K562 (cell line): ENCODE measurements around the gene YAP1. TPM values are rescaled to one million over a fixed set of nuclear protein-coding genes. Genes with fewer than 3 reads are reported as not detected.

ENCODE experiments used
- ATAC-seq: fragments of 200-7000 bp; cut with Tn5 transposase; 3 replicates; pipeline ENCODE4 v1.9.1; 2020; ENCODE audit warnings: moderate library complexity
- BruUV-seq: library from RNA; stranded (reverse); fragments of 400-500 nt; replicated peaks from 2 replicates; lab custom pipeline; 2021; lab: Mats Ljungman, UMichigan
- CTCF ChIA-PET: fragments of 300-600 bp; formaldehyde crosslinking; extraction: SDS; loops from one replicate; lab custom pipeline; 2021; ENCODE audit warnings: low intra/inter-chr PET ratio; lab: Yijun Ruan, JAX
- POLR2A ChIA-PET: fragments of 300-600, 350-650 bp; sonication (Branson Sonifier 250); formaldehyde crosslinking; extraction: SDS; loops from one replicate; lab custom pipeline; 2021; ENCODE audit warnings: antibody characterized with exemption, inconsistent platforms; lab: Yijun Ruan, JAX
- DNase-seq, 4 experiments: peaks; one replicate each; pipeline versions ENCODE4 v3.0.0 to v3.0.0-alpha.2; 2011 to 2018; ENCODE audit warnings: low spot score in 3 of 4, mixed read lengths in 3 of 4; ENCODE audit errors: extremely low read depth in 1 of 4
- FAIRE-seq: peaks from 2 replicates; lab custom pipeline; 2011; peaks lifted over from hg19 to GRCh38; lab: Jason Lieb, UNC
- H2AFZ ChIP-seq: 2 replicates; pipeline ENCODE4 v1.6.0; 2011; ENCODE audit warnings: low read depth, low read length, control low read depth, inconsistent platforms
- H3K27ac ChIP-seq: fragments of 200-600 bp; 3 replicates; pipeline ENCODE4 v1.8.0; 2011; ENCODE audit warnings: low read depth, mild to moderate bottlenecking, control low read depth, inconsistent platforms, low read length, moderate library complexity, mixed read lengths; ENCODE audit errors: extremely low read depth
- H3K27me3 ChIP-seq, 2 experiments: fragments of 300-600 bp in 1 of 2; 2 replicates in 1 of 2; 3 replicates in 1 of 2; pipeline versions ENCODE4 v1.6.0 to v1.8.0; 2011; ENCODE audit warnings: inconsistent platforms in 2 of 2, low read length in 2 of 2, mild to moderate bottlenecking in 1 of 2, mixed read lengths in 1 of 2, moderate library complexity in 1 of 2; ENCODE audit not compliant: control insufficient read depth in 2 of 2, insufficient read depth in 2 of 2
- H3K36me3 ChIP-seq: fragments of 300-600 bp; 3 replicates; pipeline ENCODE4 v1.8.0; 2011; ENCODE audit warnings: mild to moderate bottlenecking, low read length, inconsistent platforms; ENCODE audit not compliant: control insufficient read depth, insufficient read depth
- H3K4me1 ChIP-seq, 2 experiments: fragments of 200-600 bp in 1 of 2; replicated peaks in 1 of 2; 2 replicates in 1 of 2; 3 replicates in 1 of 2; pipeline versions ENCODE4 v1.5.1 to v1.8.0; 2011; ENCODE audit warnings: inconsistent platforms in 2 of 2, low read length in 2 of 2, mild to moderate bottlenecking in 1 of 2, mixed read lengths in 1 of 2, moderate library complexity in 1 of 2; ENCODE audit not compliant: control insufficient read depth in 2 of 2, insufficient read depth in 2 of 2
- H3K4me2 ChIP-seq: 2 replicates; pipeline ENCODE4 v1.6.1; 2011; ENCODE audit warnings: low read length, control low read depth, inconsistent platforms, mixed read lengths; ENCODE audit not compliant: insufficient read depth
- H3K4me3 ChIP-seq: fragments of 200-600 bp; sonication (generic), shearing (Covaris generic); 2 replicates; pipeline ENCODE4 v1.5.1; 2016; ENCODE audit warnings: control low read depth, inconsistent platforms
- H3K79me2 ChIP-seq: fragments of 200-600 bp; 3 replicates; pipeline ENCODE4 v1.8.0; 2011; ENCODE audit warnings: low read length, inconsistent platforms; ENCODE audit not compliant: control insufficient read depth, insufficient read depth
- H3K9ac ChIP-seq, 2 experiments: 2 replicates each; pipeline versions ENCODE4 v1.6.0 to v1.6.1; 2011; ENCODE audit warnings: low read depth in 2 of 2, low read length in 2 of 2, control low read depth in 1 of 2, inconsistent platforms in 1 of 2, mild to moderate bottlenecking in 1 of 2, mixed read lengths in 1 of 2; ENCODE audit not compliant: insufficient read depth in 1 of 2
- H3K9me1 ChIP-seq: one replicate; pipeline ENCODE4 v1.6.0; 2011; ENCODE audit warnings: inconsistent platforms, mild to moderate bottlenecking, low read length, moderate library complexity; ENCODE audit not compliant: control insufficient read depth, insufficient read depth
- H3K9me3 ChIP-seq: replicated peaks from 2 replicates; pipeline ENCODE4 v1.5.1; 2011; ENCODE audit warnings: low read depth, low read length, inconsistent platforms; ENCODE audit not compliant: control insufficient read depth, insufficient read depth
- H4K20me1 ChIP-seq: replicated peaks from 2 replicates; pipeline ENCODE4 v1.6.1; 2011; ENCODE audit warnings: low read length, inconsistent platforms, mixed read lengths; ENCODE audit not compliant: control insufficient read depth, insufficient read depth
- BCL6 ChIP-seq: fragments of 250-450 bp; sonication (Bioruptor Pico); IDR thresholded peaks from 2 replicates; pipeline ENCODE4 v1.4.0; 2020
- HDAC3 ChIP-seq: fragments of 450-650 bp; IDR thresholded peaks from 2 replicates; pipeline ENCODE4 v1.6.1; 2018; ENCODE audit warnings: borderline replicate concordance, mild to moderate bottlenecking, moderate library complexity; ENCODE audit not compliant: partially characterized antibody
- SIX5 ChIP-seq, 2 experiments: IDR thresholded peaks; 2 replicates each; pipeline ENCODE4 v1.6.1; 2011; ENCODE audit warnings: low read length in 2 of 2, borderline replicate concordance in 1 of 2, low read depth in 1 of 2, mild to moderate bottlenecking in 1 of 2, moderate library complexity in 1 of 2; ENCODE audit not compliant: insufficient read depth in 1 of 2
- TBL1XR1 ChIP-seq, 2 experiments: IDR thresholded peaks; 2 replicates each; pipeline ENCODE4 v1.6.1; 2012; ENCODE audit warnings: improper control_type of control experiment in 2 of 2, low read length in 2 of 2, mild to moderate bottlenecking in 1 of 2
- ZNF436 ChIP-seq: fragments of 250-450, 450-650 bp; sonication (Bioruptor Pico); formaldehyde crosslinking; IDR thresholded peaks from 2 replicates; pipeline ENCODE4 v1.7.0; 2020; ENCODE audit warnings: mild to moderate bottlenecking
- WGBS: fragments of 100-300 bp; shearing (Covaris generic); methylation state at CpG from one replicate; pipeline ENCODE4 v1.1.6; 2016; ENCODE audit warnings: low coverage, mixed read lengths; ENCODE audit not compliant: insufficient coverage; ENCODE audit errors: missing lambda C conversion rate; 5-methylcytosine and 5-hydroxymethylcytosine counted together
- in situ Hi-C: fragments of 300-500 bp; cut with MboI; formaldehyde crosslinking; loops from 4 replicates; pipeline ENCODE4 v1.15.0; 2018; ENCODE audit warnings: inconsistent platforms, mixed read lengths
- intact Hi-C: fragments of 100-400 bp; cut with micrococcal nuclease; formaldehyde crosslinking; loops from 2 replicates; pipeline ENCODE4 v1.14.2; 2022
- polyA plus RNA-seq, 8 experiments: library from polyadenylated mRNA; depleted of rRNA in 4 of 8; stranded (reverse) in 5 of 8; unstranded in 3 of 8; fragments of >200 nt; fragmentation: Nextera tagmentation in 2 of 8; fragmentation: Illumina TruSeq in 1 of 8; extraction: Ambion mirVana in 2 of 8; extraction: Trizol in 1 of 8; gene quantifications; 2 replicates each; pipeline versions ENCODE4 v1.2.1 to v1.2.3, GENCODE V29; 2011 to 2014; ENCODE audit warnings: inconsistent platforms in 1 of 8, missing spikeins in 1 of 8
- total RNA-seq, 7 experiments: library from RNA; depleted of rRNA in 6 of 7; stranded (reverse); fragments of >200 nt in 6 of 7; fragmentation: Illumina TruSeq in 2 of 7; extraction: Trizol in 2 of 7; gene quantifications; 2 replicates each; pipeline versions ENCODE4 v1.2.1 to v1.2.3, GENCODE V29; 2011 to 2021; ENCODE audit warnings: low replicate concordance in 1 of 7
- TF ChIP-seq, protein P1 (sequence below): sonication (generic); formaldehyde crosslinking; IDR thresholded peaks from 2 replicates; pipeline ENCODE4 v1.8.0; 2023; ENCODE audit warnings: missing genetic modification reagents, mild to moderate bottlenecking, borderline replicate concordance

YAP1 gene
- total and polyA plus RNA-seq, 9 of the 15 experiments (the other 6 are each of a cell fraction or from before 2014, with no cell fraction given): 0.18 TPM; not detected in 8

DNA sequence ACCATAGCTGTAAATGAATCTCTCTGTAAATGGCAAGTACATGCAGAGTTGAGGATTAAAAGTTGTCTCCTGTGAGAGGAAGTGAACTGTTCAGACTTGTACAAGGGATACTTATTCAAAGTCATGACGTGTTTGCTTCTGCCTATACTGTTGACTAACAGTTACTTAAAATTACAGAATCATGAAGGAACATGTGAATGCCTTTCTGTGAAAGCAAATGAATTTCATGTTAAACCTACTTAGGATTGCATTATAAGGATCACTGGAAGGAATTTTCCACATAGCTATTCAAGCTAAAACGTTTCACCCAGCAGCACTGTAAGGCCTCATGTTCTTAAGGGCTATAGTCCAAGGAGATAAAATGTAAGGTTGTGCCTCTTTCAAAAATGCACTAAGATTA, 113.6 kb downstream of the YAP1 start:
- H3K36me3 ChIP-seq: no peaks in the 10 kb centered on the region
- ATAC-seq (no peak), FAIRE-seq (no peak), DNase-seq (no peak)
- no peaks in the 10 kb centered on the region for H3K9me1 ChIP-seq
- no peak overlapping the region for H3K9ac ChIP-seq
- peaks cover 2 to 4% of the 10 kb centered on the region in 2 experiments; a peak in 1 of 5 replicates for H3K27me3 ChIP-seq
- intact Hi-C loops (no loop called here), in situ Hi-C loops (no loop called here)
- H3K27ac ChIP-seq: no peak overlapping the region
- H3K4me2 ChIP-seq: no peak overlapping the region
- no peaks in the 10 kb centered on the region; a peak in 1 of 5 replicates for H3K4me1 ChIP-seq
- ChIA-PET POLR2A (interaction anchor here (1.1 kb wide), 1 partner anchor 33 kb away, joined by 3 read pairs; no protein-coding TSS in a partner anchor), CTCF (no interaction called here)
- 5% methylated on average over 2 of the region's 2 CpGs for WGBS
- no peaks in the 10 kb centered on the region for H3K79me2 ChIP-seq
- H3K9me3 ChIP-seq: no peaks in the 10 kb centered on the region
- no TSS peak for BruUV-seq
- H4K20me1 ChIP-seq: no peaks in the 10 kb centered on the region
- H3K4me3 ChIP-seq: no peak overlapping the region
- no peak overlapping the region for H2AFZ ChIP-seq
- TF ChIP-seq ZNF436 (CRISPR knock-in tag) (no peak), HDAC3 (no peak), TBL1XR1 (IDR thresholded peaks at IDR 0.05; ENCODE audit: low read length in 2 of 2) (no peak), SIX5 (IDR thresholded peaks at IDR 0.05; ENCODE audit: borderline replicate concordance in 1 of 2, insufficient read depth in 1 of 2, low read depth in 1 of 2, low read length in 2 of 2) (no peak), BCL6 (no peak)
- TF ChIP-seq, protein P1, sequence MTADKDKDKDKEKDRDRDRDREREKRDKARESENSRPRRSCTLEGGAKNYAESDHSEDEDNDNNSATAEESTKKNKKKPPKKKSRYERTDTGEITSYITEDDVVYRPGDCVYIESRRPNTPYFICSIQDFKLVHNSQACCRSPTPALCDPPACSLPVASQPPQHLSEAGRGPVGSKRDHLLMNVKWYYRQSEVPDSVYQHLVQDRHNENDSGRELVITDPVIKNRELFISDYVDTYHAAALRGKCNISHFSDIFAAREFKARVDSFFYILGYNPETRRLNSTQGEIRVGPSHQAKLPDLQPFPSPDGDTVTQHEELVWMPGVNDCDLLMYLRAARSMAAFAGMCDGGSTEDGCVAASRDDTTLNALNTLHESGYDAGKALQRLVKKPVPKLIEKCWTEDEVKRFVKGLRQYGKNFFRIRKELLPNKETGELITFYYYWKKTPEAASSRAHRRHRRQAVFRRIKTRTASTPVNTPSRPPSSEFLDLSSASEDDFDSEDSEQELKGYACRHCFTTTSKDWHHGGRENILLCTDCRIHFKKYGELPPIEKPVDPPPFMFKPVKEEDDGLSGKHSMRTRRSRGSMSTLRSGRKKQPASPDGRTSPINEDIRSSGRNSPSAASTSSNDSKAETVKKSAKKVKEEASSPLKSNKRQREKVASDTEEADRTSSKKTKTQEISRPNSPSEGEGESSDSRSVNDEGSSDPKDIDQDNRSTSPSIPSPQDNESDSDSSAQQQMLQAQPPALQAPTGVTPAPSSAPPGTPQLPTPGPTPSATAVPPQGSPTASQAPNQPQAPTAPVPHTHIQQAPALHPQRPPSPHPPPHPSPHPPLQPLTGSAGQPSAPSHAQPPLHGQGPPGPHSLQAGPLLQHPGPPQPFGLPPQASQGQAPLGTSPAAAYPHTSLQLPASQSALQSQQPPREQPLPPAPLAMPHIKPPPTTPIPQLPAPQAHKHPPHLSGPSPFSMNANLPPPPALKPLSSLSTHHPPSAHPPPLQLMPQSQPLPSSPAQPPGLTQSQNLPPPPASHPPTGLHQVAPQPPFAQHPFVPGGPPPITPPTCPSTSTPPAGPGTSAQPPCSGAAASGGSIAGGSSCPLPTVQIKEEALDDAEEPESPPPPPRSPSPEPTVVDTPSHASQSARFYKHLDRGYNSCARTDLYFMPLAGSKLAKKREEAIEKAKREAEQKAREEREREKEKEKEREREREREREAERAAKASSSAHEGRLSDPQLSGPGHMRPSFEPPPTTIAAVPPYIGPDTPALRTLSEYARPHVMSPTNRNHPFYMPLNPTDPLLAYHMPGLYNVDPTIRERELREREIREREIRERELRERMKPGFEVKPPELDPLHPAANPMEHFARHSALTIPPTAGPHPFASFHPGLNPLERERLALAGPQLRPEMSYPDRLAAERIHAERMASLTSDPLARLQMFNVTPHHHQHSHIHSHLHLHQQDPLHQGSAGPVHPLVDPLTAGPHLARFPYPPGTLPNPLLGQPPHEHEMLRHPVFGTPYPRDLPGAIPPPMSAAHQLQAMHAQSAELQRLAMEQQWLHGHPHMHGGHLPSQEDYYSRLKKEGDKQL (CRISPR knock-in tag): no peak
- TF ChIP-seq, all 486 proteins: peak for 0
